HG03558 (cell line): ENCODE measurements around the gene LEF1.
"Not testable (repeated sequence)": the region's sequence is repeated elsewhere in the genome, so short reads cannot be mapped to it uniquely, and the experiment has no call there.

Experiments used
- ATAC-seq: cut with Tn5 transposase; IDR thresholded peaks from one replicate; pipeline ENCODE4 v1.9.1; 2021; ENCODE audit warnings: moderate number of reproducible peaks; ENCODE audit not compliant: unreplicated experiment; ENCODE audit errors: extremely low read depth

Gene LEF1

DNA sequence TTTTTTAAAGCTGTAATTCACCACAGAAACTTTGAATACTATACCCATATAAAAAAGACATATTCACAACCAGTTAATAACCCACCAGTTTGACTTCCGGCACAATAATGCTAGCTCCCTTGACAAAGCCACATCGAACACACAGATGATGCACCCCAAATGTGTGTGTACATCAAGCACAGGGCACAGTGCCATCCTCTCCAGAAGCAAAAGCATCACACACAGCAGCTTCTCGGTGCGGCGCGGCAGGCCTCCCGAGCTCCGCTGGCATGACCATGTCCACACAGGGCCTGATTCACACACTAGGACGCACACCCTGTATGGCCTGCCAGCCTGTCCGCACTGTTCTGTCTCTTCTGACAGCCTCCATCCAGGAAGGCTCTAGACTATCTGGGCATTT, 88.0 kb downstream of the LEF1 start:
- ATAC-seq = no peak

DNA sequence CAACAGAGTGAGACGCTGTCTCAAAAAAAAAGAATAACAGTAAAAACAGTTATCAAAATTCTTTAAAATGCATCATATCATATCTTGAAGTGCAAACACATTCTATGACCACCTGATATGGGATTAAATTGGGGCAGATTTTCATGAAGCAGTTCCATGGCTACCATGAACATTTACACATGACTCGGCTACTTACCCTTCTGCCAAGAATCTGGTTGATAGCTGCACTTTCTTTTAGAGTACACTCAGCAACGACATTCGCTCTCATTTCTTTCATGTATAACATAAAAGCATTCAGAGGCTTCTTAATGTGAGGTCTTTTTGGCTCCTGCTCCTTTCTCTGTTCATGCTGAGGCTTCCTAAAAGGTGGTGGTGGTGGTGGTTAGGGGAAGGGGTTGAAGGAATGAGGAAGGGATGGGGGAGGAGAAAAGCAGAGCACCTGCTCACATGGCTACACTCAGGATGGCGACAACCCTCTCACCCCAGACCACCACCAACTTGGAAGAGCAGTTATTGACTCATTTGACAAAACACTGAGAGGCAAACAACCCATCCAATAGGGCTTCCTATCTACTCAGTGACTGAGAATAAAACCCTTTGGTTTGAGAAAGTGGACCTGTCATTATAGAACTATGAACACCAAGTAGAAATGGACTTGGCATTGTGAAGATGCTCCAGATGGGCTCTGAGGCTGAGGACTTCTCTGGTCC, 90.6 kb downstream of the LEF1 start:
- no peak for ATAC-seq

DNA sequence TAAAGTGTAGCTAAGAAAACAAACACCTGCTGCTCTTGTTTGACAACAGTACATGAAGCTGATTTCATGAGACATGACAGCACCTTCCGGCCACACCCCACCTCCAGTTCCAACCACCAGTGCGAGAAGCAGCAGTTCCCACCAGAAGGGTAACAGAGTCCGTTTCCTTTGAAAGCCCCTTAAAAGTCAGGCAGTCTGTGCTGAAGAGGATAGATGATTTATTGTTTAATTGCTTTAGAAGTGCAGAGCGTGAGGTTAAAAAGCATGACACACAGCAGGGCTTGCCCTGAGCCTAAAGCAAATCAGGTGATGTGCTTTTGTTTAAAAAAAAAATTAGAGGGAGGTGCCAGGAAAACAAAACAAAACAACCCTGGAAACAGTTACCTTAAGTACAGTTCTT, 96.4 kb downstream of the LEF1 start:
- no peak for ATAC-seq

- no peak for ATAC-seq
Observed at GRCh38 chr4:108070775-108071174, 98.0 kb downstream of the LEF1 start.

GRCh38 chr4:108068442-108068841, 100.3 kb downstream of the LEF1 start:
- no peak for ATAC-seq

- no peak for ATAC-seq
Observed at GRCh38 chr4:108060686-108061321, 107.9 kb downstream of the LEF1 start.

GRCh38 chr4:108060164-108060563, 108.6 kb downstream of the LEF1 start:
- ATAC-seq = no peak

DNA sequence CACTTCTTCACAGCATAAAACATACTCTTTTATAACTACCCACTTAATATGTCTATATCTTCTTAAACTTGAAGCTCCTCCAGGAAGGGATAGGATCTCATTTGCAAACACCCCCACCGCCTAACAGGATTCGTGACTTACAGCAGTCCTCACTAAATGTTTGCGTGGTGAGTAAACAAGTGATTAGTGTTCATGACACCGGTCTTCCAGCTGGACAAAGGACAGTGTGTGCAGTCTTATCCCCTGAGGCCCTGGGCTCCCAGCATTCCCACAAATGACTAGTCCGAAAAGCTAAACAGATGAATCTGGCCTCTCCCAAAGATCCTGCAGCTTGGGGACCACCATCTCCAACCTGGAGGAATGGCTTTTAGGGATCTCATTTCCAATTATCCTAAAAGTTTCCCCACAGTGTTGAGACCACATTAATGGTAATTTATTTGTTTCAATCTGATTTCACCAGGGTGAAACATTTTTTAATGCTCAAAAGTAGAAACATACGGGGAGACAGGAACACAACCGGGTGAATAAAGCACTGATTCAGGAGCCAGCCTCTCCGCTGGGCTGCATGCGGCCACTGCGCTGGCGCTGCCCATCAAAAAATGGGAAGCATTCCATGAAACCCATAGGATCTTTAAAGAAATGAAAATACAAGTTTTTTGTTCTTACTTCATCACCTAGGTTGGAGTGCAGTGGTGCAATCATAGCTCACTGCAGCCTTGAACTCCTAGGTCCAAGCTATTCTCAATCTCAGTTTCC, 109.9 kb downstream of the LEF1 start:
- ATAC-seq = no peak

DNA sequence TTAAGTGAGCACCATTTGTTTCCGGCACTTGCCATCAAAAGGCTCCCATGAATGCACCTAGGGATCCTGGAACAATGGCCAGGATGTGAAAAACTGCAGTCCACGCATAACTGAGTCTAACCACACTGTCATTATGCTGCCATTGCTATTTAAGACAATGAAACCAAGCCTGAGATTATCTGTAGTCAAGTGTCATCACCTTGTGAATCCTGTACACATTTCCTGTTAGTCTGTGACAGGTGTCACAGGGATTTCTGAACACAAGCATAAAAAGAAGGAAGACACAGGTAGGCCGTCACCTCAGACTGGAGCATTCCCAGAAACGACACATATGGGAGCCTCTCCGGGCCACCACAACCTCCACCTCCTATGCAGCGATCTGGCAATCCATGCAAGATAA, 112.3 kb downstream of the LEF1 start:
- ATAC-seq = no peak

GRCh38 chr4:108055787-108056186, 112.9 kb downstream of the LEF1 start:
- no peak for ATAC-seq

- no peak for ATAC-seq
Observed at GRCh38 chr4:108054025-108054638, 114.6 kb downstream of the LEF1 start.

DNA sequence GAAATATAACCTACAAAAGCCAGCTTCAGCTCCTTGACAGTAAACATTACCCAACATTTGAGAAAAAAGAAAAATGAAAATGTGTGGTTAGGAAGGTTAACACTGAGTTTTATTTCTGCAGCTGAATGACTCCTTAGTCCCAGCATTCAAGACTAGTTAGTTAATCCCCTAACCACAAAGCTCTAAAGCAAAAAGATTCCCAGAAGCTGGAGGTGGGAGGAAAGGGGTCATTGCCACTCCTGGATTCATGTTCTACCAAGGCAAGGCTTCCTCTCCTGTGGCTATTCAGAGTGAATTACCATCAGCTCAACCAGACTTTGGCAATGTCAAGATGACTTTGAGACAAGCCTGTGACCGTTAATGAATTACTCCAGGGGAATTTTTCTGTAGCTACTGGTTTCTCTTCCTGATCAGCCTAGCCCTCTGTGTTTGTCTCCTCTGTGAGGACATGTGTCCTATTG, 115.5 kb downstream of the LEF1 start:
- ATAC-seq = peak; percentile 89

DNA sequence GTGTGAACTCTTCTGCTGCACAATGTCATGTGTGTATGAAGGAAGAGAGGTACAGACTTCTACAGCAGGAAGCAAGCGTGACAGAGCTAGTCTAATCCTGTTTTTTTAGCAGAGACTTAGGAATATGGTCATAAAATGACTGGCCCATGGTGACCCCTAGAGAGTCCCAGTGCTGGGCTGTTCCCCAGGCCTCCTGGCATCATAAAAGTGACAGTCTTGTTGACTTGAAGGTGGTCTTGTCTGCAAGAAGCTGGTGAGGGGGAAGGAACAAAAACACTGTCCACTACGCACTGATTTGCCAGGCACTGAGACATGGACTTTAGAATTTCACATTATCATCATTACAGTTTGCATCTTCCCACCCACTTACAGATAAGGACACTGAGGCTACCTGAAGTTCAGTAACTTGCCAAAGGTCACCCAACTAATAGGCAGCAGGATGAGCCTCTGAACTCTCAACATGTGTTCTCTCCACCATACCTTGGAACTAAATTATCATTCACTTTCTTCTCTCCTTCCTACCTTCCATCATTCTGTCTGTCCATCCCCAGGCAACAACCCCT, 116.1 kb downstream of the LEF1 start:
- ATAC-seq = no peak

- no peak for ATAC-seq
Observed at GRCh38 chr4:108051343-108051742, 117.4 kb downstream of the LEF1 start.

DNA sequence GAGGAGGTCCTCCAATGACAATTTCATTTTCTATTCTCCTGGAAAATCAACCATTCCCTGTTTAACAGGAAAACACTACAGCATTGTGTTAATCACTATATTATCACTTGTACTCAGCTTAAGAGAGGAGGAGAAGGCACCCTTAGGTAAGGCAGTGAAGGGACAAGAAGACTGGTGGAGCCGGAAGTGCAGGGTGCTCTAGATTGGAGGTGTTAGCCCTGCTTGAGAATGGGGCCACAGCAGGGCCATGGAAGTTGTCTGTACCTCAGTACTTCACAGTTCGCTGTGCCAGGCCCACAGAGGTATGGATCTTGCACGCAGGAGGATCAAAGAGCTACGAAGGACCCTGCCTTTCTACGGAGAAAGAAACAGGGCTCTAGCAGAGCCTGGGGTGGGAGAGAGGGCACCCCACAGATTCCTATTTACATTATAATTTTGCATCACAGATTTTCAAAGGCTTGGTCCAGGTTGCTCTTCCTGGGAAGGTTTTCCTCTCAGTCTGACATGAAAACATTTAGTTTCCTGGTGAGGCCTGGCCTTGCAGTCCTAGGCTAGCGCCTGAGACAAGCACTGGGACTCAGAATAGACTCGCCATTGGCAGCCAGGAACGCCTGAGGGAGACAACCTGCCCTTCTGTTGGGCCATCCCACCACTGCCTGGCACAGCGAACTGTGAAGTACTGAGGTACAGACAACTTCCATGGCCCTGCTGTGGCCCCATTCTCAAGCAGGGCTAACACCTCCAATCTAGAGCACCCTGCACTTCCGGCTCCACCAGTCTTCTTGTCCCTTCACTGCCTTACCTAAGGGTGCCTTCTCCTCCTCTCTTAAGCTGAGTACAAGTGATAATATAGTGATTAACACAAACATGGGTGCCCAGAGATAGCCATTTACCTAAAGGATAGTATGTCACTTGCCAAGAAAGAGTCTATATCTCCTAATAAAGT, 118.3 kb downstream of the LEF1 start:
- not testable (repeated sequence) for ATAC-seq

DNA sequence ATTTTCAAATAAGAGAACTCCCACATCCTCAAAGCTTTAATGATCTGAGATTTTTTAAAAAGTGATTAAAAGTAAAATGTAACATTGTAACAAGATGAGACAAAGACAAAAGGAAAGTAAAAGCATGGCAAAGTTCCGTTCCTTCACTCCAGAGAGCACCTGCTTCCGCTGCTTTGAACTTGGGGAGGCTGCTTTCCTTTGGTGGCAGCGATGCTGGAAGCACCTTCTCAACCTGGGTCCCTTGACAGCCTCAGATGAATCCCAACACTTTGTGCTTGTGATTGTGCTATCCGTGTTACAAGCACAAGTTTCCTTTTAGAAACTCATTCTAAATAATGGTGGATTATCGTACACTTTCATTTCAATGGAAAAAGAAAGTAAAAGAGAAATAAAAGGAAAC, 119.3 kb downstream of the LEF1 start:
- no peak for ATAC-seq

- no peak for ATAC-seq
Observed at GRCh38 chr4:108048997-108049396, 119.7 kb downstream of the LEF1 start.

DNA sequence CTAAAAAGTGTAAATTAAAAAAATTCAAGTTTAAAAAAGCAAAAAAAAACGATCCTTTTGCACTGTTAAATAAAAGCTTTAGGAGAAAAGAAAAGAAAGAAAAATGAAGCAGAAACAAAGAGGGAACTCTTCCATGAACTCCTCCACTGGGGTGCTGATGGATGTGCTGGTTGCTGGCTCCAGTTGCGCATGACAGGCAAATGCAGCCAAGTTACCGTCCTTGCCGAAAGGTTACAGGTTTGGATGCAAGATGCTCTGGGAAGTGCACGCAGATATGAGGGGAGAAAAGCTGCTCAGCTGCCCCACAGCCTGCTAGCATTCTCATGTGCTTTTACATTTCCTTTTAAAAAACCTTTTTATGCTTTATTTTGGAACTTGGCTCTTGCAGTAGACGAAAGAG, 120.6 kb downstream of the LEF1 start:
- ATAC-seq = no peak

DNA sequence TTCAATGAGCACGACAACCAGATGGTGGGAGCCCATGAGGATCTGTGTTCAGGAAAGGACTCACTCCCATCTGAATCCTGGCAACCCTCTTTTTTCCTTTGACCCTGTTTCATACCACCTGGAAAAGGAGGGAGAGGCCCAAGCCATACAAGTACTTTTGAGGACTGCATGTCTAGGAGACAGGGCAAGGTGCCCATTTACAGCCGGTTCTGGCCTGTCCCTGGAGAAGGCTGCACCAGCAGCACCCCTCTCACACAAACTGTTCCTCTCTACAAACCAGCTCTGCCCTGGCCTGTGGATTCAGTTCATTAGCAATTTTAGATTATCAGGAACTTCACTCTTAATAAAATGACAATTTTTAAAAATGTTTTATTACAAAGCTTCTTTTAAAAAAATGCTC, 121.5 kb downstream of the LEF1 start:
- ATAC-seq = no peak

GRCh38 chr4:108045687-108046024, 123.1 kb downstream of the LEF1 start:
- no peak for ATAC-seq
